Stimulated activated CD4-positive, alpha-beta T cell treated with anti-CD3 and anti-CD28 coated beads, Interleukin-1b, Interleukin-23, amount 100 ng/mL, for 4 hours (primary cell): ENCODE measurements around the gene MTCP1.

Experiments
- DNase-seq, 2 donors: peaks; one replicate each; pipeline ENCODE4 v3.0.0-alpha.2; 2020; ENCODE audit warnings: low read depth in 2 of 2

The MTCP1 gene

GRCh38 chrX:155070975-155071693 is at the start of gene MTCP1, which contains the start of the genes BRCC3 and CMC4:
TSS of gene MTCP1 (minus strand) at chrX:155071136. CDS start at chrX:155066010, 5,126 bp downstream.
TSS of gene BRCC3 (plus strand) at chrX:155071508. CDS start at chrX:155071528, 20 bp downstream.
TSS of gene CMC4 (minus strand) at chrX:155071136. CDS start at chrX:155064023, 7,113 bp downstream.
- peak; percentile 58 to 66 for DNase-seq

GRCh38 chrX:155115174-155115819 is 44.4 kb upstream of the MTCP1 start:
- DNase-seq = no peak

GRCh38 chrX:155113097-155113496 is 42.2 kb upstream of the MTCP1 start:
- DNase-seq = no peak

GRCh38 chrX:155112171-155112570 is 41.2 kb upstream of the MTCP1 start:
- DNase-seq = no peak

- DNase-seq = no peak
Measured at GRCh38 chrX:155108427-155108826, 37.5 kb upstream of the MTCP1 start.

- no peak for DNase-seq
Measured at GRCh38 chrX:155105919-155106318, 35.0 kb upstream of the MTCP1 start.

- DNase-seq = no peak
Measured at GRCh38 chrX:155094468-155095061, 23.6 kb upstream of the MTCP1 start.

GRCh38 chrX:155086961-155087735 is 16.2 kb upstream of the MTCP1 start:
- no peak for DNase-seq

- DNase-seq = peak in 1 of 2 donors; percentile 31
Measured at GRCh38 chrX:155086202-155086840, 15.4 kb upstream of the MTCP1 start.

GRCh38 chrX:155071694-155072280 is 851 bp upstream of the MTCP1 start:
- no peak for DNase-seq

GRCh38 chrX:155070663-155070974 is 317 bp downstream of the MTCP1 start:
- DNase-seq = no peak

- no peak for DNase-seq
Measured at GRCh38 chrX:155070038-155070437, 898 bp downstream of the MTCP1 start.

- DNase-seq = no peak
Measured at GRCh38 chrX:155069414-155069813, 1.5 kb downstream of the MTCP1 start.

- no peak for DNase-seq
Measured at GRCh38 chrX:155068165-155068564, 2.8 kb downstream of the MTCP1 start.

GRCh38 chrX:155065035-155065734 is 5.8 kb downstream of the MTCP1 start:
- DNase-seq = no peak

- DNase-seq = no peak
Measured at GRCh38 chrX:155061760-155062159, 9.2 kb downstream of the MTCP1 start.

- DNase-seq = peak in 1 of 2 donors; percentile 22
Measured at GRCh38 chrX:155056877-155057792, 13.8 kb downstream of the MTCP1 start.

GRCh38 chrX:155056471-155056870 is 14.5 kb downstream of the MTCP1 start:
- DNase-seq = no peak

GRCh38 chrX:155055494-155055893 is 15.4 kb downstream of the MTCP1 start:
- no peak for DNase-seq

GRCh38 chrX:155054255-155054654 is 16.7 kb downstream of the MTCP1 start:
- DNase-seq = no peak
